MM.1S (cell line): Measurements from ENCODE around the gene TBC1D7.

Experiments used
- DNase-seq: peaks from one replicate; pipeline ENCODE4 v3.0.0-alpha.2; 2015
- H2AFZ ChIP-seq: fragments of 300-600 bp; sonication (generic); 2 replicates; pipeline ENCODE4 v1.6.0; 2016; ENCODE audit warnings: antibody characterized with exemption, low read length
- H3F3A ChIP-seq: fragments of 300-600 bp; sonication (generic); 2 replicates; pipeline ENCODE4 v1.6.1; 2016; ENCODE audit warnings: mild to moderate bottlenecking, antibody characterized with exemption, low read length, moderate library complexity, mixed read lengths; ENCODE audit not compliant: insufficient read depth
- H3K27ac ChIP-seq: fragments of 300-600 bp; sonication (generic); 2 replicates; pipeline ENCODE4 v1.5.1; 2016; ENCODE audit warnings: mild to moderate bottlenecking, low read length
- H3K27me3 ChIP-seq: fragments of 300-600 bp; sonication (generic); replicated peaks from 2 replicates; pipeline ENCODE4 v1.6.0; 2016; ENCODE audit warnings: low read length; ENCODE audit not compliant: insufficient read depth
- H3K36me3 ChIP-seq: fragments of 300-600 bp; sonication (generic); replicated peaks from 2 replicates; pipeline ENCODE4 v1.6.1; 2016; ENCODE audit warnings: mild to moderate bottlenecking, low read length, mixed read lengths; ENCODE audit not compliant: insufficient read depth
- H3K4me1 ChIP-seq: fragments of 300-600 bp; sonication (generic); 2 replicates; pipeline ENCODE4 v1.6.1; 2016; ENCODE audit warnings: low read length, mixed read lengths
- H3K4me2 ChIP-seq: fragments of 300-600 bp; sonication (generic); 2 replicates; pipeline ENCODE4 v1.6.0; 2016; ENCODE audit warnings: low read depth, low read length
- H3K4me3 ChIP-seq: fragments of 300-600 bp; sonication (generic); 2 replicates; pipeline ENCODE4 v1.5.1; 2016; ENCODE audit warnings: low read length, mixed read lengths
- H3K79me2 ChIP-seq: fragments of 300-600 bp; sonication (generic); 2 replicates; pipeline ENCODE4 v1.6.1; 2016; ENCODE audit warnings: mixed run types, low read length, mixed read lengths
- H3K9ac ChIP-seq: fragments of 300-600 bp; sonication (generic); 2 replicates; pipeline ENCODE4 v1.6.1; 2016; ENCODE audit warnings: low read length, mixed read lengths
- H3K9me2 ChIP-seq: fragments of 300-600 bp; sonication (generic); replicated peaks from 2 replicates; pipeline ENCODE4 v1.6.1; 2016; ENCODE audit warnings: mild to moderate bottlenecking, low read length, mixed read lengths; ENCODE audit not compliant: insufficient read depth
- H3K9me3 ChIP-seq: fragments of 300-600 bp; sonication (generic); replicated peaks from 2 replicates; pipeline ENCODE4 v1.6.1; 2016; ENCODE audit warnings: mild to moderate bottlenecking, low read length, mixed read lengths; ENCODE audit not compliant: insufficient read depth
- H4K20me1 ChIP-seq: fragments of 300-600 bp; sonication (generic); 2 replicates; pipeline ENCODE4 v1.6.1; 2016; ENCODE audit warnings: mild to moderate bottlenecking, low read length, moderate library complexity, mixed read lengths; ENCODE audit not compliant: insufficient read depth
- CTCF ChIP-seq: fragments of 300-600 bp; sonication (generic); IDR thresholded peaks from 2 replicates; pipeline ENCODE4 v1.5.1; 2016; ENCODE audit warnings: antibody characterized with exemption, low read length, mixed read lengths
- EZH2 ChIP-seq: fragments of 300-600 bp; sonication (generic); optimal IDR thresholded peaks from 2 replicates; pipeline ENCODE3; 2017; ENCODE audit warnings: low read depth, mild to moderate bottlenecking, antibody characterized with exemption, low read length, mixed read lengths
- EZH2phosphoT487 ChIP-seq: fragments of 300-600 bp; sonication (generic); IDR thresholded peaks from 2 replicates; pipeline ENCODE4 v1.6.1; 2018; ENCODE audit warnings: antibody characterized with exemption, low read length

TBC1D7 gene

GRCh38 chr6:13304580-13305260 lies 23.6 kb downstream of the TBC1D7 start:
- no peaks in the 10 kb centered on the region for H3K9me2 ChIP-seq
- 0 out of 2 replicates have a peak overlapping the region, but pooled peaks have one; percentile 11 for H3K9ac ChIP-seq
- H3K36me3 ChIP-seq: no peaks in the 10 kb centered on the region; the same call in 1 of the 2 replicates
- DNase-seq: peak; percentile 59
- H3F3A ChIP-seq: peaks cover 16% of the 10 kb centered on the region
- peak overlapping the region; percentile 55; the same call in 1 of the 2 replicates for H3K27ac ChIP-seq
- TF ChIP-seq EZH2: no peak
- TF ChIP-seq EZH2phosphoT487: no peak
- TF ChIP-seq CTCF: no peak
- no peaks in the 10 kb centered on the region for H4K20me1 ChIP-seq
- peaks cover 30% of the 10 kb centered on the region for H3K4me1 ChIP-seq
- peak overlapping the region; percentile 87 for H3K4me2 ChIP-seq
- 0 out of 2 replicates have a peak overlapping the region, but pooled peaks have one; percentile 22 for H3K4me3 ChIP-seq
- no peaks in the 10 kb centered on the region for H3K27me3 ChIP-seq
- H3K79me2 ChIP-seq: peaks cover 10% of the 10 kb centered on the region; the same call in 1 of the 2 replicates
- H2AFZ ChIP-seq: peak overlapping the region; percentile 32
- no peaks in the 10 kb centered on the region for H3K9me3 ChIP-seq

- Histone ChIP-seq H3K4me2 (peak overlapping the region; percentile 87), H2AFZ (peak overlapping the region; percentile 32), H3K9ac (peak overlapping the region; percentile 11; the same call in 1 of the 2 replicates)
These were observed 24.2 kb downstream of the TBC1D7 start for GRCh38 chr6:13304101-13304500.

GRCh38 chr6:13303668-13304017 lies 24.7 kb downstream of the TBC1D7 start:
- Histone ChIP-seq H3F3A (peaks cover 16% of the 10 kb centered on the region), H3K9ac (peak overlapping the region; percentile 11; the same call in 1 of the 2 replicates), H3K4me3 (peak overlapping the region; percentile 48), H4K20me1 (no peaks in the 10 kb centered on the region), H3K79me2 (peaks cover 10% of the 10 kb centered on the region; the same call in 1 of the 2 replicates), H3K27ac (peak overlapping the region; percentile 55; the same call in 1 of the 2 replicates), H3K9me2 (no peaks in the 10 kb centered on the region), H3K27me3 (no peaks in the 10 kb centered on the region), H3K4me2 (peak overlapping the region; percentile 87), H3K36me3 (no peaks in the 10 kb centered on the region; the same call in 1 of the 2 replicates), H2AFZ (no peak overlapping the region), H3K9me3 (no peaks in the 10 kb centered on the region), H3K4me1 (peaks cover 30% of the 10 kb centered on the region)
- TF ChIP-seq EZH2 (no peak), EZH2phosphoT487 (no peak), CTCF (no peak)
- peak; percentile 81 for DNase-seq

More at GRCh38 chr6:13304101-13304500, 24.2 kb downstream of the TBC1D7 start:
- Histone ChIP-seq H3K79me2 (peaks cover 10% of the 10 kb centered on the region; the same call in 1 of the 2 replicates), H4K20me1 (no peaks in the 10 kb centered on the region), H3K36me3 (no peaks in the 10 kb centered on the region; the same call in 1 of the 2 replicates), H3F3A (peaks cover 16% of the 10 kb centered on the region), H3K4me3 (0 out of 2 replicates have a peak overlapping the region, but pooled peaks have one; percentile 22), H3K27me3 (no peaks in the 10 kb centered on the region), H3K9me2 (no peaks in the 10 kb centered on the region), H3K27ac (peak overlapping the region; percentile 55; the same call in 1 of the 2 replicates), H3K4me1 (peaks cover 30% of the 10 kb centered on the region), H3K9me3 (no peaks in the 10 kb centered on the region)
- DNase-seq: no peak
- no peak for TF ChIP-seq CTCF
- no peak for TF ChIP-seq EZH2
- TF ChIP-seq EZH2phosphoT487: no peak
